Measurements from ENCODE around the gene PARVB. TPM values are rescaled to one million over a fixed set of nuclear protein-coding genes. Genes with fewer than 3 reads are reported as not detected.

Gene PARVB
- total and polyA plus RNA-seq, 2 of the 8 experiments (the other 6 are each of a cell fraction or from before 2014, with no cell fraction given) = 14.5 to 18.6 TPM

DNA sequence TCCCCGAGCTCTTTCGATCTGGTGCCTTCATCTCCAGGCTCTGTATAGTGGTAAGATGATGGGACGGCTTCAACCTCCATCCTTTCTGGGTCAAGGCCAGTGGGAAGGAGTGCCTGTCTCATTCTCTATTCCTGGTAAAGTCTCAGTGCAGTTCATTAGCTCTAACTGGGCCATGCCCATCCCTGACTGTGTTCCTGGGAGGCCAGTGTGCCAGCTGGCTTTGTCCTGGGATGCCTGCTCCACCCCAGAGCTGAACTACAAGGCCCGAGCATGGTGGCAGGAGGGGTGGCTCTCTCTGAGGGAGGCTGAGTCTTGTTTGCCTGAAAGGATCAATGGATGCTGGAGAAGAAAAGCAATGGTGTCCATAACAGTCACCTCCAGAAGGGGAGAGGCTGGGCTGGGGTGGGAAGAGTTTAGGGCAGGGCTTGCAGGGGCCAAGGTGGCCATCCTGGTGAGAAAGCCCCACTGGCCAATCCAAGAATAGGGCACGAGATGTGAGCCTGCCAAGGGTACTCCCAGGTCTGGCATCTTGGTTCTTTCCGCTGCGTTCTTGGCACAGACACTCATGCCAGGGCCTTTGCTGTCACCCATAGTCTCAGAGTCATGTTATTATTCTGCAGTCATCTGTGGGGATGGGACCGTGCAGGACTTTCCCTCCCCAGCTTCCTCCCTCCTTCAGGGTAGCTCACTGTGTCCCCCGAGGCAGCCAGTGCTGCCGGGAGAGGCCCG lies 60.1 kb downstream of the PARVB start:
- H2BK120ac ChIP-seq (replicated peaks; ENCODE audit: low read depth, low read length) = no peak overlapping the region
- TF ChIP-seq GABPA (IDR thresholded peaks at IDR 0.05; ENCODE audit: borderline replicate concordance, insufficient read depth, low read length) = no peak
- TF ChIP-seq FOSL1 (IDR thresholded peaks at IDR 0.05; ENCODE audit: insufficient read depth, low read depth, low read length) = no peak
- TF ChIP-seq, protein P1, sequence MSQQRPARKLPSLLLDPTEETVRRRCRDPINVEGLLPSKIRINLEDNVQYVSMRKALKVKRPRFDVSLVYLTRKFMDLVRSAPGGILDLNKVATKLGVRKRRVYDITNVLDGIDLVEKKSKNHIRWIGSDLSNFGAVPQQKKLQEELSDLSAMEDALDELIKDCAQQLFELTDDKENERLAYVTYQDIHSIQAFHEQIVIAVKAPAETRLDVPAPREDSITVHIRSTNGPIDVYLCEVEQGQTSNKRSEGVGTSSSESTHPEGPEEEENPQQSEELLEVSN (IDR thresholded peaks at IDR 0.05) = no peak
- no peak for TF ChIP-seq KDM5A (IDR thresholded peaks at IDR 0.05; ENCODE audit: low read length)
- no peak for TF ChIP-seq ZNF274 (IDR thresholded peaks at IDR 0.05; ENCODE audit: borderline replicate concordance, extremely low read depth, low read length)
- TF ChIP-seq ATF3 (IDR thresholded peaks at IDR 0.05; ENCODE audit: insufficient read depth, low read depth, low read length) = no peak
- no peak for TF ChIP-seq POLR2AphosphoS5 (IDR thresholded peaks at IDR 0.05; ENCODE audit: low read depth, low read length)
- TF ChIP-seq TAF7 (optimal IDR thresholded peaks at IDR 0.05; ENCODE audit: borderline replicate concordance, low read depth, low read length) = no peak

More for the DNA sequence above, 60.1 kb downstream of the PARVB start:
- Histone ChIP-seq H3K79me2 (ENCODE audit: control insufficient read depth in 1 of 2, insufficient read depth in 2 of 2, low read length in 2 of 2) (no peaks in the 10 kb centered on the region), H3K9me3 (ENCODE audit: insufficient read depth in 2 of 2, low read depth in 1 of 2, low read length in 1 of 2) (no peaks in the 10 kb centered on the region), H3K18ac (ENCODE audit: extremely low read depth, low read length) (no peak overlapping the region), H3K36me3 (ENCODE audit: control insufficient read depth in 2 of 4, insufficient read depth in 4 of 4, low read length in 3 of 4) (no peaks in the 10 kb centered on the region), H4K91ac (replicated peaks; ENCODE audit: insufficient read length, low read length) (no peak overlapping the region), H2BK12ac (ENCODE audit: low read depth, low read length) (no peak overlapping the region), H3K27ac (ENCODE audit: low read depth, low read length) (no peak overlapping the region), H4K5ac (ENCODE audit: insufficient read length, low read depth, low read length) (no peak overlapping the region), H2AK5ac (ENCODE audit: low read depth, low read length) (no peak overlapping the region), H3K4me2 (ENCODE audit: insufficient read depth in 1 of 2, low read depth in 2 of 2, low read length in 2 of 2) (no peak overlapping the region), H3K23ac (ENCODE audit: insufficient read length) (no peak overlapping the region), H3K14ac (ENCODE audit: insufficient read length) (no peak overlapping the region), H3K79me1 (ENCODE audit: low read depth, low read length) (no peaks in the 10 kb centered on the region), H3K23me2 (ENCODE audit: low read depth, low read length) (no peaks in the 10 kb centered on the region), H2BK20ac (ENCODE audit: low read length) (no peak overlapping the region), H3K4me3 (ENCODE audit: extremely low read depth in 1 of 4, insufficient read depth in 2 of 4, low read depth in 3 of 4, low read length in 4 of 4) (no peak overlapping the region), H2BK15ac (ENCODE audit: low read length) (no peak overlapping the region; the same call in 1 of the 2 replicates), H4K20me1 (replicated peaks in 1 of 2; ENCODE audit: control insufficient read depth in 1 of 2, insufficient read depth in 2 of 2, low read length in 2 of 2) (no peaks in the 10 kb centered on the region), H3K9ac (replicated peaks in 1 of 4; ENCODE audit: extremely low read depth in 1 of 4, low read depth in 3 of 4, low read length in 3 of 4) (no peak overlapping the region; a peak in 1 of 7 replicates), H3K4me1 (replicated peaks in 1 of 4; ENCODE audit: control insufficient read depth in 3 of 4, insufficient read depth in 4 of 4, low read length in 3 of 4) (peaks cover 0 to 9% (median 5%) of the 10 kb centered on the region in 4 experiments; a peak in 6 of 7 replicates), H3K56ac (replicated peaks; ENCODE audit: insufficient read length, low read depth, low read length) (no peak overlapping the region), H4K8ac (ENCODE audit: extremely low read depth, insufficient read depth, low read length) (no peak overlapping the region), H2AFZ (ENCODE audit: low read length) (no peak overlapping the region), H3K27me3 (replicated peaks in 1 of 4; ENCODE audit: control insufficient read depth in 3 of 4, extremely low read depth in 1 of 4, insufficient read depth in 3 of 4, low read length in 3 of 4) (no peaks in the 10 kb centered on the region), H2BK5ac (ENCODE audit: low read depth, low read length) (no peak overlapping the region), H3K4ac (replicated peaks; ENCODE audit: insufficient read length, low read depth, low read length) (peak overlapping the region; percentile 45)
- FAIRE-seq = no peak
- 92% methylated on average over 11 of the region's 11 CpGs; no CpG with 5 or more reads in 1 of the 2 experiments for WGBS, 2 experiments (ENCODE audit: extremely low coverage in 1 of 2, insufficient coverage in 1 of 2, insufficient read length in 1 of 2, insufficient replicate concordance in 2 of 2, low coverage in 1 of 2, low lambda C conversion rate in 2 of 2, missing lambda C conversion rate in 1 of 2)
- DNase-seq (ENCODE audit: low read depth in 1 of 2, low spot score in 2 of 2) = no peak
- ChIA-PET CTCF (ENCODE audit: partially characterized antibody) (interaction anchor here (0.7 to 7.2 kb wide), 31 partner anchors 10 to 542 kb away, joined by 3 to 125 read pairs (median 4); partner anchors contain the start of gene PARVB), POLR2A (ENCODE audit: partially characterized antibody) (interaction anchor here (1.3 kb wide), 1 partner anchor 91 kb away, joined by 4 read pairs; no protein-coding TSS in a partner anchor)
